Activated T-cell treated with anti-CD3 and anti-CD28 coated beads for 24 hours (primary cell): ENCODE data around the gene NDFIP1.
"Not testable (repeated sequence)": the region's sequence is repeated elsewhere in the genome, so short reads cannot be mapped to it uniquely, and the experiment has no call there.

Experiments used
- DNase-seq: peaks from one replicate; pipeline ENCODE4 v3.0.0-alpha.2; 2020; ENCODE audit warnings: low read depth

NDFIP1 gene

GRCh38 chr5:142154449-142154841 is 45.9 kb downstream of the NDFIP1 start:
- DNase-seq, result not testable (repeated sequence)

- DNase-seq, result no peak
These were observed 48.4 kb downstream of the NDFIP1 start for GRCh38 chr5:142156839-142157463.

- DNase-seq, result no peak
These were observed 50.8 kb downstream of the NDFIP1 start for GRCh38 chr5:142159354-142159753.

GRCh38 chr5:142164315-142164714 is 55.7 kb downstream of the NDFIP1 start:
- no peak for DNase-seq

- no peak for DNase-seq
These were observed 58.2 kb downstream of the NDFIP1 start for GRCh38 chr5:142166754-142167153.

GRCh38 chr5:142167458-142167857 is 58.9 kb downstream of the NDFIP1 start:
- no peak for DNase-seq

GRCh38 chr5:142168365-142168764 is 59.8 kb downstream of the NDFIP1 start:
- DNase-seq, result no peak

GRCh38 chr5:142170254-142170953 is 61.8 kb downstream of the NDFIP1 start:
- DNase-seq, result no peak

GRCh38 chr5:142171270-142171669 is 62.7 kb downstream of the NDFIP1 start:
- DNase-seq, result no peak

- DNase-seq, result no peak
These were observed 66.5 kb downstream of the NDFIP1 start for GRCh38 chr5:142175039-142175438.

- DNase-seq, result no peak
These were observed 67.0 kb downstream of the NDFIP1 start for GRCh38 chr5:142175461-142176142.

- DNase-seq, result no peak
These were observed 67.7 kb downstream of the NDFIP1 start for GRCh38 chr5:142176255-142176654.

- no peak for DNase-seq
These were observed 70.1 kb downstream of the NDFIP1 start for GRCh38 chr5:142178651-142179050.

- DNase-seq, result no peak
These were observed 71.3 kb downstream of the NDFIP1 start for GRCh38 chr5:142179776-142180387.

GRCh38 chr5:142181096-142181495 is 72.5 kb downstream of the NDFIP1 start:
- DNase-seq, result no peak

- DNase-seq, result no peak
These were observed 73.1 kb downstream of the NDFIP1 start for GRCh38 chr5:142181547-142182163.

- no peak for DNase-seq
These were observed 74.3 kb downstream of the NDFIP1 start for GRCh38 chr5:142182840-142183239.

- DNase-seq, result no peak
These were observed 75.0 kb downstream of the NDFIP1 start for GRCh38 chr5:142183561-142183960.

- no peak for DNase-seq
These were observed 76.4 kb downstream of the NDFIP1 start for GRCh38 chr5:142184988-142185387.

GRCh38 chr5:142186514-142186856 is 77.9 kb downstream of the NDFIP1 start:
- no peak for DNase-seq

- no peak for DNase-seq
These were observed 78.4 kb downstream of the NDFIP1 start for GRCh38 chr5:142186857-142187594.

GRCh38 chr5:142188691-142189090 is 80.1 kb downstream of the NDFIP1 start:
- not testable (repeated sequence) for DNase-seq
